ENCODE measurements around the gene ATF7. TPM values are rescaled to one million over a fixed set of nuclear protein-coding genes. Genes with fewer than 3 reads are reported as not detected.

The ATF7 gene
- total and polyA plus RNA-seq, 2 of the 13 experiments (the other 11 are each of a cell fraction or from before 2014, with no cell fraction given), result 9.6 to 16.2 TPM

- TF ChIP-seq NCOA1 (CRISPR knock-in tag; IDR thresholded peaks at IDR 0.05) (no peak), SKI (IDR thresholded peaks at IDR 0.05; ENCODE audit: partially characterized antibody) (no peak), ZFP62 (CRISPR knock-in tag; IDR thresholded peaks at IDR 0.05) (no peak), POLR2A (IDR thresholded peaks at IDR 0.05; ENCODE audit: insufficient read depth in 1 of 2, low read depth in 2 of 2, low read length in 2 of 2) (no peak), ZNF530 (CRISPR knock-in tag; IDR thresholded peaks at IDR 0.05; ENCODE audit: low read depth) (no peak), ZNF883 (CRISPR knock-in tag; IDR thresholded peaks at IDR 0.05; ENCODE audit: not compliant biosample characterization) (no peak), NAIF1 (CRISPR knock-in tag; IDR thresholded peaks at IDR 0.05; ENCODE audit: borderline replicate concordance) (no peak), HOMEZ (CRISPR knock-in tag; IDR thresholded peaks at IDR 0.05; ENCODE audit: low read depth) (no peak)
Observed at GRCh38 chr12:53603804-53604203, 22.4 kb downstream of the ATF7 start (continued).

- FAIRE-seq (no peak), ATAC-seq (no peak), DNase-seq (ENCODE audit: low spot score) (no peak)
- no peaks in the 10 kb centered on the region for H3K27me3 ChIP-seq (ENCODE audit: control insufficient read depth in 1 of 2, insufficient read depth in 2 of 2, low read length in 2 of 2)
- H3K4me2 ChIP-seq (ENCODE audit: low read depth, low read length), result no peak overlapping the region
- no peak overlapping the region for H3K9ac ChIP-seq (ENCODE audit: insufficient read depth, low read depth, low read length)
- peaks cover 12% of the 10 kb centered on the region for H3K79me2 ChIP-seq (ENCODE audit: insufficient read depth, low read length)
- H3K4me1 ChIP-seq (ENCODE audit: insufficient read depth, low read length), result no peaks in the 10 kb centered on the region
- ChIA-PET CTCF (ENCODE audit: low intra/inter-chr PET ratio, low total read pairs) (no interaction called here), POLR2A (no interaction called here)
- H3K4me3 ChIP-seq (replicated peaks in 1 of 3; ENCODE audit: insufficient read depth in 1 of 3, low read depth in 2 of 3, low read length in 3 of 3), result no peak overlapping the region
- H2AFZ ChIP-seq (ENCODE audit: low read length), result no peak overlapping the region
- H3K36me3 ChIP-seq (replicated peaks in 1 of 2; ENCODE audit: control insufficient read depth in 1 of 2, insufficient read depth in 2 of 2, low read length in 2 of 2), result peaks cover 0 to 13% of the 10 kb centered on the region in 2 experiments; a peak in 2 of 5 replicates
- intact Hi-C loops (cut with micrococcal nuclease; ENCODE audit: unreplicated experiment) (no loop called here), in situ Hi-C loops (cut with HindIII; ENCODE audit: extremely low pct_ligation_motif_present, low pct_unique_long_range_greater_than_20kb) (no loop called here)
- no TSS peak for BruUV-seq (replicated peaks)
- H4K20me1 ChIP-seq (ENCODE audit: insufficient read depth, low read length), result no peaks in the 10 kb centered on the region
- no peaks in the 10 kb centered on the region for H3K9me3 ChIP-seq (ENCODE audit: low read length)
- TF ChIP-seq PHF21A (CRISPR knock-in tag; IDR thresholded peaks at IDR 0.05), result no peak
- no peak for TF ChIP-seq NFYB (CRISPR knock-in tag; IDR thresholded peaks at IDR 0.05)
- no peak for TF ChIP-seq KLF15 (CRISPR knock-in tag; IDR thresholded peaks at IDR 0.05; ENCODE audit: borderline replicate concordance)
- TF ChIP-seq XRCC5 (optimal IDR thresholded peaks at IDR 0.05; ENCODE audit: low read length), result no peak
- TF ChIP-seq ZFP36 (IDR thresholded peaks at IDR 0.05; ENCODE audit: borderline replicate concordance, low read depth, low read length, partially characterized antibody), result no peak
- TF ChIP-seq ZNF510 (CRISPR knock-in tag; IDR thresholded peaks at IDR 0.05; ENCODE audit: low read depth), result no peak
- TF ChIP-seq BRCA1 (CRISPR knock-in tag; IDR thresholded peaks at IDR 0.05), result no peak
- no peak for TF ChIP-seq KLF12 (CRISPR knock-in tag; IDR thresholded peaks at IDR 0.05; ENCODE audit: borderline replicate concordance)
- no peak for TF ChIP-seq ZBTB44 (CRISPR knock-in tag; IDR thresholded peaks at IDR 0.05)
- TF ChIP-seq RFX5 (IDR thresholded peaks at IDR 0.05; ENCODE audit: low read depth, low read length), result no peak
- TF ChIP-seq CREM (IDR thresholded peaks at IDR 0.05), result no peak
- no peak for TF ChIP-seq CREM (CRISPR knock-in tag; IDR thresholded peaks at IDR 0.05)
- no peak for TF ChIP-seq ZNF629 (CRISPR knock-in tag; conservative IDR thresholded peaks at IDR 0.05)
- no peak for TF ChIP-seq ZNF263 (CRISPR knock-in tag; IDR thresholded peaks at IDR 0.05)
- no peak for TF ChIP-seq POLR2AphosphoS5 (IDR thresholded peaks at IDR 0.05; ENCODE audit: low read depth, low read length)
- no peak for TF ChIP-seq FOXO1 (CRISPR knock-in tag; IDR thresholded peaks at IDR 0.05)
- no peak for TF ChIP-seq CHD2 (IDR thresholded peaks at IDR 0.05; ENCODE audit: low read depth, low read length)
- H3K27ac ChIP-seq (ENCODE audit: extremely low read length, insufficient read depth, low read length), result no peak overlapping the region
Observed at GRCh38 chr12:53603196-53603595, 23.0 kb downstream of the ATF7 start.

Measured in HepG2 (cell line).